ENCODE measurements around the gene ZFP92.

DNA sequence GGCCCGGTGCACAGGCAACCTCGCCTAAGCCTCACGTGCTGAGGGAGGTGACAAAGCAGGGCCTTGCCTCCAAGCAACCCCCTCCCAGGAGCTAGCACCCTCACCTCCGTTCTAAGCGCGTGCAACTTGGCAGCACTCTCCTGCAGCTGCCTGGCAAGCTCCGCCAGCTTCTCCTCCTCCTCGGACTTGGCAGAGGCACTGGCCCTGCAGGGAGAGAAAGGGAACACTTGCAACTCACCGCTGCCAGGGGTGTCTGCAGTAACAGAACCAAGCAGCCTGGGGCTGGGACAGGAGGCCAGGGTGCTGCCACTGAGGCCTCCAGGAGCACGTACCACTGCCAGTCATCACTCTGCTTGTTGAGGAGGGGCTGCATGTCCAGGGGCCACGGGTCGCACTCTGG is 44.9 kb downstream of the ZFP92 start:
- TF ChIP-seq, protein P1, sequence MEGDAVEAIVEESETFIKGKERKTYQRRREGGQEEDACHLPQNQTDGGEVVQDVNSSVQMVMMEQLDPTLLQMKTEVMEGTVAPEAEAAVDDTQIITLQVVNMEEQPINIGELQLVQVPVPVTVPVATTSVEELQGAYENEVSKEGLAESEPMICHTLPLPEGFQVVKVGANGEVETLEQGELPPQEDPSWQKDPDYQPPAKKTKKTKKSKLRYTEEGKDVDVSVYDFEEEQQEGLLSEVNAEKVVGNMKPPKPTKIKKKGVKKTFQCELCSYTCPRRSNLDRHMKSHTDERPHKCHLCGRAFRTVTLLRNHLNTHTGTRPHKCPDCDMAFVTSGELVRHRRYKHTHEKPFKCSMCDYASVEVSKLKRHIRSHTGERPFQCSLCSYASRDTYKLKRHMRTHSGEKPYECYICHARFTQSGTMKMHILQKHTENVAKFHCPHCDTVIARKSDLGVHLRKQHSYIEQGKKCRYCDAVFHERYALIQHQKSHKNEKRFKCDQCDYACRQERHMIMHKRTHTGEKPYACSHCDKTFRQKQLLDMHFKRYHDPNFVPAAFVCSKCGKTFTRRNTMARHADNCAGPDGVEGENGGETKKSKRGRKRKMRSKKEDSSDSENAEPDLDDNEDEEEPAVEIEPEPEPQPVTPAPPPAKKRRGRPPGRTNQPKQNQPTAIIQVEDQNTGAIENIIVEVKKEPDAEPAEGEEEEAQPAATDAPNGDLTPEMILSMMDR (IDR thresholded peaks at IDR 0.05; ENCODE audit: extremely low read depth in 1 of 2, insufficient read depth in 1 of 2, low read depth in 1 of 2, low read length in 2 of 2): no peak
- TF ChIP-seq POLR2AphosphoS5 (IDR thresholded peaks at IDR 0.05; ENCODE audit: insufficient read depth, low read depth, low read length) (no peak), POLR2A (IDR thresholded peaks at IDR 0.05; ENCODE audit: low read depth, low read length) (no peak), JUN (IDR thresholded peaks at IDR 0.05; ENCODE audit: borderline replicate concordance, insufficient read depth, insufficient read length, low read depth) (no peak)

Measured in endothelial cell of umbilical vein (primary cell).